GM19455 (cell line): ENCODE results near the gene ASCL2.
"Not testable (repeated sequence)": the region's sequence is repeated elsewhere in the genome, so short reads cannot be mapped to it uniquely, and the experiment has no call there.

Experiments used
- ATAC-seq: cut with Tn5 transposase; IDR thresholded peaks from one replicate; pipeline ENCODE4 v1.9.1; 2021; ENCODE audit not compliant: unreplicated experiment

The ASCL2 gene

DNA sequence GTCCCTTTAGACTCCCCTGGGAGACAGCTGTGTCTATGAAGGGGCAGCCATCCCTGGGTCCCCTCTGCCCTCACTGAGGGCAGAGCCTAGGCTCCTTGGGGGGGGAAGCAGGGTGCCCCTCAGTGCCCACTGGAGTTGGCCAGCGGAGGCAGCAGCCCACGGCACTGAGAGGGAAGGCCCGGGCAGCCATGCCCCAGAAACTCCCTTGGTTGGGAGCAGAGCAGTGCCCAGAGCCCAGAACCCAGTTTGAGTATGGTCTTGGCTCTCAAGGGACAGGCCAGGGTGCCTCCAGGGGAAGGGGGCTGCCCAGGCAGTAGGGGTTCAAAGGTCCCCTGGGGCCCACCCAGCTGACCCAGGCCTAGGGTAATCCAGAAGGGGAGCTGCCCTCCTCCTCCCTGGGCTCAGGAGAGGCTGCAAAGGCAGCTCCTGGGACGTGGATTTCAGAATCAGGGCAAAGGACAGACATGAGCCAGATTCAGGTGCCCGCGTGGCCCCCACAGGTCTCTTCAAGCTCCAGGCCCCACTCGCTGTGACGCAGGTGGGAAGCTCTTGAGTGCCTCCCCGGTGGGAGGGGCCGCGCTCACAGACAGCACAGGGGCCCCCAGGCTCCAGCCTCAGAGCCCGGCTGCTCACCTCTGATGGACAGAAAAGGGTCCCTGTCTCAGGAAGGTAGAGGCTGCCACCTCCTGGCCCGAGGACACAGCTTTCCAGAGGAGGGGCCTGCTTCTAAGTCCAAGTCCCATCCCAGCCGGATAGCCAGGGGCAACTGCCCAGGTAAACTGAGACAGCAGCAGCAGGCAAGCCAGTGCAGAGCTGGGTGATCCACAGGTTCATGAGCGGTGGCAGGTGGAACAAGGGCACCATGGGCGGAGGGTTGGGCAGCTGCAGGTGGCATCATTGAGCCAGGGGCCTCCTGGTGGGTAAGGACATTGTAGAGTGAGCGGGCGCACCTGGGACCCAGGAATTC, 28.7 kb upstream of the ASCL2 start:
- no peak for ATAC-seq

DNA sequence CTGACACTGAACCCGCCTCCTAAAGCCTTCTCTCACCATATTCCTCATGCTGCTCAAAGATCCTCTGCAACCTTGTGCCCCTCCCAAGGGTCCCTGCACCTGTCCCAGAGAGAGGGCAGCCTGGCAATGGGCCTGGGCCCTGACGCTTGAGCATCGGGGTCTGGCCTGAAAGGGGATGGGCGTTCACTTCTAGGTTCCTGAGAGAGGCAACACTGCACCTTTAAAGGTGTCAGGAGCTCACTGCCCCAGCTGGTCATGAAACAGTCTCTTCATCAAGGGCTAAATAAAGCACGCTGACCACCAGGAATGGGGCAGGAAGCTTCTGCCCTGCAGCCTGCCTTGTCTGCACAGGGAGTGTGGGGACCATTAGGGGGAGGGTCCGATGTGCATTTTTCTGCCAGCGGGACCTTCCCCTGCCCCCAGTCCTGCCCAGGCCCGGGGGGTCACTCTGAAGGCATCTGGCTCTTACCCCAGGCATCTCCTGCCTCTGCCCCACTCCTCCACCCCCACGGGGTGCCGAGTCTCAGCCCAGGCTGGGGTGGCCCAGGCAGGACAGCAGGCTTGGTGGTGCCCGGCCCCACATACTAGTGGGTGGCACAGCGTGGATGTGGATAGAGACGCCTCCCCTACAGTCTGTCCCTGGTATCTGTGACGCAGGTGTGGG, 27.9 kb upstream of the ASCL2 start:
- ATAC-seq = no peak

DNA sequence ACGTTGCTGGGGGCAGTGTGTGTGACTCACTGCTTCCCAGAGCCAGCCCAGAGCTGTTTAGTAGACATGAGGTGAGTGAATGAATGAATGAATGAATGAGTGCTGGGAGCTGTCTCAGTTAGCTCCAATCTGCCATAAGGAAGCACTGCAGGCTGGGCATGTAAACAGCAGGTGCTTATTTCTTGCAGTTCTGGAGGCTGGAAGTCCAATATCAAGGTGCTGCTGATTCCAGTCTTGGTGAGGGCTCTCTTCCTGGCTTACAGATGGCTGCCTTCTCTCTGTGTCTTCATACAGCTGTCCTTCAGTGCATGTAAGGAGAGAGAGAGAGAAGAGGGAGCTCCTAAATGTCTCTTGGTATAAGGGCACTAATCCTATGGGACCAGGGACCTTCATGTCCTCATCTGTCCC, 27.2 kb upstream of the ASCL2 start:
- ATAC-seq = no peak

DNA sequence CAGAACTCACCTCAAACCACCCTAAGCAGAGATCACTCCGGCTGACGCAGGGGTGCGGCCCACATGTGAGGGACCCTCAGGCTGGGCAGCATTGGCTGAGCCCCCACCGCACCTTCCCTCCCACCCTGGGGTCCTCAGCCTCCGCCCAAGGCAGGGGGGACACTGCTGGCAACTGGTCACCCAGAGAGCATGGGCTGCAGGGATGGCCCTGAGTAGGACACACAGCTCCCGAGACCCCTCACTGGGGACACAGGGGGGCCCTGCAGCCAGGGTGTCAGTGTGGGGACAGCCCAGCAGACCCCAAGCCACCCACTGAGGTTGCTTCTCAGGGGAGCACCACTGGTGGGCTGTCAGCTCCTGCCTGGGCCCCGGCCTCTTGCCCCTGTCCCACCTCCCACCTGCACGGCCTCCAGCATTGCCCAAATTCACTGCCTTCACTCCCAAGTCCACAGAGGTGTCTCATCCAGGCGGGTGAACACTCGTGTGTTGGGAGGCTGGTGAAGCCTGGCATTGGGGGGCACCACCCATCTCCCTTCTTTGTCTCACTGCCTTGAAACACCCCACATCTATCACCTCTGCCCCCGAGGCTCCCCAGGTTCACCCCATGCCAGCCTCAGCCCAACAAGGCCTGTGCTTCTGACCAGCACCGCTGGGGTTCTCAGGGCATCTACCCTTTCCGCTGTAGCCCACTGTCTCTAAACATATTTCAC, 26.7 kb upstream of the ASCL2 start:
- no peak for ATAC-seq

DNA sequence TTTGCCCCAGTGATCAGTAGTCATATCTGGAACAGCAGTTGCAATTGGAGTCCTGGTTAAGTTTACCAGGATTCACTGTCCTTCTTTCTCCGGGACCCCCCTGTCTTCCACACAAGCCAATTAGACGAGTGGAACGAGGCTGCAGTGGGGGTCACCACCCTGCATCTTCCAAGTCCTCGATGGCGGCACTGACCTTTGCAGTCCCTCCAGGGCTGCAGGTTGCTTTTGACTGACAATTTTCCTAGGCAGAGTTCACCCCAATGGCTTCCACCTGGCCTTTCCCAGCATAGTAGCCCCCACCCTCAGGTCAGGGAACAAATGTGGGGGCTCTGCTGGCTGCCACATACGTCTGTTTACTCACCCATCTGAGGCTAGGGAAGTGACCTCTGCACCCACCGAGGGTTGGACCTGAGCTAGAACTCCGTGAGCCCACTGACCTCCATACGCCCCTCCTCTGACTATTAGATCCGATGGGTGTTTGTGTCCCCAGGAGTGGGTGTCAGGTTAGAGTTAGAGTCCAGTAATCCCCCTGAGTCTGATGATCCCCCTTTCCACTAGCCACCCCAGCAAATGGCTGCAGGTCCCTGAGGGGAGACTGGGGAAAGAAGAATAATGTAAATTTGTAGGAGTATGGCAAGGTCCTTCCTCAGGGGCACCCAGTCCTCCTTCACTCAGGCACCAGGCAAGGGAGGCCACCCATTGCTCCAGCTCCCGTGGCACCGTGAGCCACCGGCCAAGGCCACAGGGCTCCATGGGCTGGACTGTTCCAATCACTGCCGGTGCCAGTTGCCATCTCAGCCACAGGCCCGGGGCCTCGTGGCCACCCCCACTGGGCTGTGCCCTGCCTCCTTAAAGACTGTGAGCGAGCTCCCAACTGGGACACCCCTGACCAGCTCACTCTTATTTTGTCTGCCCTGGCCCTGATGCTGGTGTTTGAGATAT, 25.9 kb upstream of the ASCL2 start:
- ATAC-seq = no peak

DNA sequence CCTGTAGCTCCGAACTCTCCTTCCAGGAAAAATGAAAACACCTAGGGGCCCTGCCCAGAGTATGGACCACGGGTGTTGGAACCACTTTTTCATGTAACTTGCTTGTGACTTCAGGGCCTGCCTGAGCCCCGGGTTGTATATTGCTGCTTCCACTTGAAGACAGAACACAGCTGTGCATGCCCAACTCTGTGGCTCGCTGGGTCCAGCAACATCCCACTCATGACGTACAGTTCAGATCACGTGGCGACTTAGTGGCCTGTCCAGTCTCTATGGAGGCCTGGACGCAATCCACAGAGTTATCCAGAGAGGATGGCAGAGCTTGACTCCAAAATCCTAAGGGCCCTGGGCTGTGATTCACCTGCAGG, 24.5 kb upstream of the ASCL2 start:
- no peak for ATAC-seq

DNA sequence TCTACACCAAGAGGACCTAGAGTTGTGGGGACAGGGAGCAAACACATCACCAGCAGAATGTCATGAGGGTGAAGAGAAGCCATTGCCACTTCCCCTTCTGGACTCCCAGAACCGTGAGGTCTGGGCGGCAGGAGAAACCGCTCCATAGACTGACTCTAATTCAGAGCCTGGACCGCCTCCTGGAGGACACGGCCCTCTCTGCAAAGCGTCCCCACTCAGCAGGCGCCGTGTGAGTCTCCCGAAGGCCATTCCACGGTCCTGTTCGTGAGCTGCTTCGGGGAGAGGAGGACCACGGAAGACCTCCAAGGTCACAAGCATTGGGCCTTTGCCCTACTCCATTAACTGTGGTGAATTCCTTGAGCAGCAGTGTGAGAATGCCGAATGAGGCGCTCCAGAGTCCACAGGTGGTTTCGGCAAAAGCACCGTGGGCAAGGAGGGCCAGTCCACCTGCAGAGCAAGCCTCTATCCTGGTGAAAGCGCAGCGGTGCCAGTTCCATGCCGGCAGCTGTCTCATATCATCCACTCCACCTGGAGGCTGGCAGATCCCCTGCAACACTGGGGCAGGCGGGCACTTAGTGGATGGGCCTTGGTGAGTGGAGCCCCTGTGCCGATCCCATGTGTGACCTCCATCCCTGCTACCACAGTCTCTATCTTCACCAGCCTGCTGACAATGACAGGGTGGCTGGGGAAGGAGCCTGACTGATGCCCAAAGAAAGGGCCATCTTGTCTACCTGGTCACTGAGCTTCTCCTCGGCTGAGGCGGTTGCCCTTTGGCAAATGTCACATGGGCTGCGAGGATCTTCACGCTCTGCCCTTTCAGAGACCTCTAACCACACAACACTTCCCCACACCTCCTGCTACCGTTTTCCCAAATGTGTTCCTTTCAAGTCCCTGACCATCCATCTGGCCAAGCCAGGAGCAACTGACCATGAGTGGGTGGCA, 23.9 kb upstream of the ASCL2 start:
- ATAC-seq = no peak

DNA sequence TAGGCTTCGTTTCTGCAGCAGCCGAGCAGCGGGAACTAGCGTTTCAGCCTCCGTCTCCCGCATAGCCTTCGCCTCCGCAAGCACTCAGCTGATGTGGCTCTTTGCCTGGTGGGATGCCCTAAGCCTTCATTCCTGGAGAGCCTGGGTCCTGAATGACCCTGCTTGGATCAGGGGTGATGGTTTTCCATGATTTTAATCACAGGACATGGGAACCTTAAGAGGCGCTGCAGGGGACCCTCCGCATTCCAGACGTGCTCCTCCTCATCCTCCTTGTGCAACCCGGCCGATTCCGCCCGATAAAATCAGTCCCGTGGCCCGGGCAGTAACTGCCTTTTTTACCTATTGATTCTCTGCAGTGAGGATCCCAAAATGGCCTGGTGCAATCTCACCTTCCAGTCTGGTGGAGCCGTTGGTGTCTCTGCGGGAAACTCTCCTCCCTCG, 23.2 kb upstream of the ASCL2 start:
- ATAC-seq = no peak

DNA sequence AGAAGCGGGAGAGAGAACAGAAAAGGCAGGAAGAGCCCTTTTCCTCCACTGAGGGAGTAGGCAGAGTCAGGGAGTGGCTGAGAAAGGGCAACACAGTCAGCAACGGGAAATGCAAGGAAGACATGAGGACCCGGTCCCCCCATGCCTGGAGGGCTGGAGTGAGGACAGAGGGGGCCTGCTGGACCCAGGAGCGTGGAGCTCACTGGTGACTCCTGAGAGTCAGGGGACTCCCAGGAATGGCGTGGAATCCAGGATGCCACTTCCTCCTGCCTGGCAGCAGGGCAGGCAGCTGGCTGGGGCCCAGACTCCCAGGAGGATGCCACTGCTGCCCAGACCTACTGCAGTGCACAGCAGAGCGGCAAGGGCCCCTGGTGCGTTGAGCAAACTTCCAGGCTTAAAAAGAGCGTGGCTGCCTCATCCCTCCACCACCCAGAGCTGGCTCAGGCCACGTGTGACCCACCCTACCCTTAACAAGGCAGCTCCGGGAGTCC, 20.0 kb upstream of the ASCL2 start:
- no peak for ATAC-seq

DNA sequence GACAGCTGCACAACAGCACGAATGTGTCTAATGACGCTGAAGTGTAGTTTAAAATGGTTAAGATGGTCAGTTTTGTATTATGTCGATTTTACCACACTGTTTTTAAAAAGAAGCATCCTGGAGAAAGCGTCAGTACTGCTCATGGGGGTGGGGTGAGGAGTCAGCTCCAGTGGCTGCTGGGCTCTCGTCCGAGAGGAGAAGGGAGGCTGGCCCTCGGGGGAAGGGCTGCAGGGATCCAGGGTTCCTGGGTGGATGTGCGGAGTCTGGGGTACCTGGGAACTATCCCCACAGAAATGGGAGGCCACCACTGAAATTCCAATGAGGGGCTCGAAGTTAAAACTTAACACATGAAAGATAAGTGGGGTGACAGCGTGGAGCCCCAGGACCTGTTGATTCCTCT, 19.5 kb upstream of the ASCL2 start:
- no peak for ATAC-seq

DNA sequence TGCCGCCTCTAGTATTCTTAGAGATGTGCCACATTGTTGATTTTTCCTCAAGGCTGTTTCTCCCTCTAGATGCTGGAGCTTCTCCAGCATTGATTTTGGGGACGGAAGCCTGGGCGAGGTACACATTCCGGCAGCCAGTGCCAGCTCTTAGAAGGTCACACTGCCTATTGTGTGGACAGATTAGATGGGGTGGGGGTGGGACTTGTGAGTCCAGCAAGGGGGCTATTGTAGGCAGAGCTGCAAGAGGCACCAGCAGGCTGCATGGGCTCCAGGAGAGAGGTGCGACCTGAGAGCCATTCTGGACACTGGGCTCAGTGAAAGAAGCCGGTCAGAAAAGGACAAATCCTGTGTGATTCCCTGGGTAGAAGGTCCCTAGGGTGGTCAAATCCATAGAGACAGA, 19.0 kb upstream of the ASCL2 start:
- ATAC-seq = no peak

DNA sequence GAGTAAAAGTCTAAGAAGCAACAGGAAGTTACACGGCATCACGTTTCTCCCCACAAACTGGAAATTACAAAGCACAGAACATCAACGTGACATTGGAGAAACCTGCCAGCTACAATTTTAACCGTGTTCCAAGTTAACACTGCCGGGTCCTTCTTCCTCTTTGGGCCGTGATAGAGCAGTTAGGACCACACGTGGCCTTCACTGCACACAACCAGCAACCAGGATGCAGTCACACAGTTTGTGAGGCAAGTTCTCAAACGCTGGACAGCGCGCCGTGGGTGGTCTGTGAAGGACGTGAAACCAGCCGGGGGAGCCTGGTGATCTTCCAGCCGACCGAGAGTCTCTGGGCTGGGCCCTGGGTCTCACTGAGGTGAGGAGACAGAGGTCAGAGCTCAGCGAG, 16.7 kb upstream of the ASCL2 start:
- ATAC-seq = no peak

DNA sequence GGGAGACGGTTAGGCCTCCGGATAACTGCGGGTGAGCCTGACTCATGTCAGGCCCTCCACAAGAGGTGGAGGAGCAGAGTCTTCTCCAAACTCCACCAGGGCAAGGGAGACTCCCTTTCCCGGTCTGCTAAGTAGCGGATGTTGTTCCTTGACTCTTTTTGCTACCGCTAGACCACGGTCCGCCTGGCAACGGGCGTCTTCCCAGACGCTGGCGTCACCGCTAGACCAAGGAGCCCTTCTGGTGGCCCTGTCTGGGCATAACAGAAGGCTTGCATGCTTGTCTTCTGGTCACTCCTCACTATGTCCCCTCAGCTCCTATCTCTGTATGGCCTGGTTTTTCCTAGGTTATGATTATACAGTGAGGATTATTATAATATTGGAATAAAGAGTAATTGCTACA, 16.0 kb upstream of the ASCL2 start:
- not testable (repeated sequence) for ATAC-seq

DNA sequence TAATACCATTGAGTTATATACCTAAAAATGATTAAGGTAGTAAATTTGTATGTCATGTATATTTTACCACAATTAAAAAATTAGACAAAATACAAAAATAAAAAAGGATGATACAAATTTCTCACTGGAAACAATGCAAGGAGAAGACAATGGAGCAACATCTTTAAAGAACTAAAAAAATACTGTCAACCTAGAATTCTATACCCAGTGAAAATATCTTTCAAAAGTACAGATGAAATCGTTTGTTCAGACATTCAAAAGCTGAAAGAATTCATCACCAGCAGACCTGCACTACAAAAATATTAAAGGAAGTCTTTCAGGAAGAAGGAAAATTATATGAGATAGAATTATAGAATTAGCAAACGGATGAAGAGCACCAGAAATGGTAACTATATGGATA, 9.8 kb upstream of the ASCL2 start:
- ATAC-seq = no peak

DNA sequence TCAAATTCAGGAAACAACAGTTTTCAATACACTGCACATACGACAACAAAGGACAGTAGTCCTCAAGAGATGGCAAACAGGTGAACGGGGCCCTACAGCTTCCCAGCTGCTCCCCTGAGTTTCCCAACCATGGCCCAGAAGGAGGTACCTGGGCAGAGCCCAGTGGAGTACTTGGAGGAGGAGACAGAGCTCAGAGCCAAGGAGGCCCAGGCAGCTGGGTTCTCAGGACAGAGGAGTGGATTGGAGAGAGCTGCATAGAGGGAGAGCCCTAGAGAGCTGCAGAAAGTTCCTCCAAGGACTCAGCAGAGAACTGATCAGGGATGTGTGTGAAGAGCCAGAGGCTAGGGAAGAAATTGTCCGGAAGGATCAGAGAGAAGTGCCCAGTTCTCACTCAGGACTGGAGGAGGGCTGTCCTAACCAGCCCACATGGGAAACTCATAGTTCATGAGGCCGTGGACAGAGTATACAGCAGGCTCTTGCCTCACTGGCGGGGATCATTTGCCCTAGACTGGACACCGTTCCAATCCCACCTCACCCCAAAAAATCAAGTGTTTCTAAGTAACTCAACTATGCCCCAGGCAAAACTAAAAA, 7.6 kb upstream of the ASCL2 start:
- ATAC-seq = no peak

DNA sequence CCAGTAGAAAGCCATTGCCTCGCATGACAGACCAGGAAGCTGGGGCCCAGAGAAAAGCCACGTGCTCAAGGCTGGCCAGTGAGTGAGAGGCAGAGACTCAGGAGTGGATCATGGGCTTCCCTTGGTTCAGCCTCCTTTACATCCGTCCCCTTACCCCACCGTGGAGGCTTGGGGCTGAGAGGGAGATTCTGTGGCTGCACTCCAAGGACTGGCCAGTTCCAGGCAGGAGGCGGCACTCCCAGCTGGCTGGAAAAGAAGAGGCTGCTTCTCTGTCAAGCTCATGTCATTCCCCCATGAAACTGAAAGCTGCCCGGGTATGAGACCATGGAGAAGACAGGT, 6.6 kb upstream of the ASCL2 start:
- ATAC-seq = no peak

DNA sequence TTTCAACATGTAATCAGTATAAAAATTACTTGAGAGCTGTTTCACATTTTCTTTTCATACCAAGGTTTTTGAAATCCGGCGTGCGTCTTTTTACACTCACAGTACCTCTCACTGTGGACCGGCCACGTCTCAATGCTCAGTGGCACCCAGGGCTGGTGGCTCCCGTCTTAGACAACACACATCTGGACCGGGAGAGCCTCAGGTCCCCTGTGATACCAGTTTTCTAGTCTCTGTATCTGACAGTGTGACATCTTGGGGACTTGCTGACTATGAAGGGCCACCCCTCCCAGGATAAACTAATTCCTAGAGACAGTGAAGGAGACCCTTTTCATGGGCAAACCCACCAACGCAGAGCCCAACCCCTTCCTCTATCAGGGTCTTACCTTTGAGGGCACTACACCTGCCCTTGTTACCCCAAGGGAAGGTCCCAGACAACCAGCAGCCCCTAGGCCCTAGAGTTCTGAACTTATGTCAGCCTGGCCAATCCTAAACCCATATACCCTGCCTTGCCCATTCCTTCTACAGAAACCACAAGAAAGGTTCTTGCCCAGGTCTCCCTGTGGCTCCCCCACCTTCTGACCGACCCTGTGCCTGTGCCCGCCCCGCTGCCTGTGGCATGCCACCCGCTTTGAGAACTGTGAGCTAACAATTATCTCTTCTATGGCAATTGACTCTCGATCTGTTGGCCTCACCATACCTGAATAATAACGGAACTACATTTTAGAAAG, 6.1 kb upstream of the ASCL2 start:
- no peak for ATAC-seq
